Loucy (cell line): ENCODE results near the gene CCDC3.

ENCODE experiments used
- EZH2phosphoT487 ChIP-seq: fragments of 200-600 bp; IDR thresholded peaks from 2 replicates; pipeline ENCODE4 v1.6.1; 2018; ENCODE audit warnings: antibody characterized with exemption, mild to moderate bottlenecking, moderate library complexity, borderline replicate concordance
- TF ChIP-seq, protein P1 (sequence below): fragments of 200-600 bp; sonication (generic); conservative IDR thresholded peaks from 2 replicates; pipeline ENCODE4 v1.5.1; 2014; ENCODE audit warnings: mild to moderate bottlenecking, antibody characterized with exemption, low read length

DNA sequence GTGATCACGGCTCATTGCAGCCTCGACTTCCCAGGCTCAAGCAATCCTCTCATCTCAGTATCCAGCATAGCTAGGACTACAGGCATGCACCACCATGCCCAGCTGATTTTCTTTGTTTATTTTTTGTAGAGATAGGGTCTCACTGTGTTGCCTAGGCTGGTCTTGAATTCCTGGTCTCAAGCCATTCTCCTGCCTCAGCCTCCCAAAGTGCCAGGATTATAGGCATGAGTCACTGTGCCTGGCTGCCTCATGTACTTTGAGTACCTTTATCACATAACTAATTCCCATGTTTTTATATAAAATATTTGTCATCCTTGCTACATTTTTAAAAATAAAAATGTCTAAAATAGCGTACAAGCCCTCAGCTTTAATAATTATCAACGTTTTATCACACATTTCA is 35.3 kb upstream of the CCDC3 start:
- TF ChIP-seq, protein P1, sequence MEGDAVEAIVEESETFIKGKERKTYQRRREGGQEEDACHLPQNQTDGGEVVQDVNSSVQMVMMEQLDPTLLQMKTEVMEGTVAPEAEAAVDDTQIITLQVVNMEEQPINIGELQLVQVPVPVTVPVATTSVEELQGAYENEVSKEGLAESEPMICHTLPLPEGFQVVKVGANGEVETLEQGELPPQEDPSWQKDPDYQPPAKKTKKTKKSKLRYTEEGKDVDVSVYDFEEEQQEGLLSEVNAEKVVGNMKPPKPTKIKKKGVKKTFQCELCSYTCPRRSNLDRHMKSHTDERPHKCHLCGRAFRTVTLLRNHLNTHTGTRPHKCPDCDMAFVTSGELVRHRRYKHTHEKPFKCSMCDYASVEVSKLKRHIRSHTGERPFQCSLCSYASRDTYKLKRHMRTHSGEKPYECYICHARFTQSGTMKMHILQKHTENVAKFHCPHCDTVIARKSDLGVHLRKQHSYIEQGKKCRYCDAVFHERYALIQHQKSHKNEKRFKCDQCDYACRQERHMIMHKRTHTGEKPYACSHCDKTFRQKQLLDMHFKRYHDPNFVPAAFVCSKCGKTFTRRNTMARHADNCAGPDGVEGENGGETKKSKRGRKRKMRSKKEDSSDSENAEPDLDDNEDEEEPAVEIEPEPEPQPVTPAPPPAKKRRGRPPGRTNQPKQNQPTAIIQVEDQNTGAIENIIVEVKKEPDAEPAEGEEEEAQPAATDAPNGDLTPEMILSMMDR = no peak
- no peak for TF ChIP-seq EZH2phosphoT487
